GM19035 (cell line): ENCODE data around the gene ZBP1.

Experiments
- ATAC-seq: cut with Tn5 transposase; IDR thresholded peaks from one replicate; pipeline ENCODE4 v1.9.1; 2021; ENCODE audit not compliant: unreplicated experiment

The ZBP1 gene

GRCh38 chr20:57587989-57588377, 32.2 kb downstream of the ZBP1 start:
- no peak for ATAC-seq

- ATAC-seq: no peak
Observed at GRCh38 chr20:57587278-57587988, 32.8 kb downstream of the ZBP1 start.

DNA sequence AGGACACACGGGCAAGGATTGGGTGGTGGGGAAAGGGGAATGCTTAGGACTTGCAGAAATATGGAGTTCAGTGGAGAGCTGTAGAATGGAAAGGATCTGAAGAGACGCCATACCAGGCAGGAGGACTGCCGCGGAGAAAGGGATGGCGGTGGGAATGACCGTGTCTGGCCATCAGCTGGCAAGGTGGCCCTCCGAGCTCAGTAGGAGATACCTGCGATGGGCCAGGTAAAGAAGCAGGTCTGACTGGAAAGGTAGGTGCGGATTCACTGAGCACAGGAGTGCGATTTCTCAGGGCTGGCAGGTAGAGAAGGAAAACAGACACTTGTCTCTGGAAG, 33.3 kb downstream of the ZBP1 start:
- ATAC-seq: no peak

GRCh38 chr20:57586370-57586793, 33.8 kb downstream of the ZBP1 start:
- ATAC-seq: no peak

DNA sequence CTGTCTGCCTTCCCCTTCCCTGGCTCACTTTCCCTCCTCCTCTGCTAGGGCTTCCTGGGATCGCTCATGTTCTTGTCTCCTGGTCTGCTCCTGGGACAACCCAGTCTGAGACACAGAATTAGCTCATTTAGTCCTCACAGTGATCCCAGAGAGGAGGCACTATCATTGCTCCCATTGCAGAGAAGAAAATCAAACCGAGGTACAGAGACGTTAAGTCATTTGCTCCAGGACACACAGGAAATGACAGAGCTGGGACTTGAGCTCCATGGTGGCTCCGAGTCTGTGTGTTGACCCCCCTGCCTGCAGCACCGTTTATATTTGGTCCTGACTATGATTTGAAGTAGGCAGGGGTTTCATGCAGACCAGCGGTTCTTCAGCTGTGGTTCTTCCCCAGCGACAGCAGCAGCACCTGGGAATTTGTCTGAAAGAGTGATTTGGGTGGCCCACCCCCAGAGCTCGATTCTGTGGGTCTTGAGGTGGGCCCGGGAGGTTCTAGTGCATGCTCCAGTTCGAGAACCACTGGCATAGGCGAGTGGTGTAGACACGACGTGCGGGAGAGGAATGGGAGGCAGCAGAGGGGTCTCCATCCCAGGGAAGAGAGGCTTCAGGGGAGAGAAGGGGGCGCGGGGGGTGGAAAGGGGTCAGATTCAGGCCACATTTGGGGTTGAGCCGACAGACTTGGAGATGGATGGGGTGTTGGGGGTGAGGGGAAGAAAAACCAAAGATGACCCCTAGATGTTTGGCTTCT, 34.6 kb downstream of the ZBP1 start:
- ATAC-seq: no peak

GRCh38 chr20:57584768-57585461, 35.3 kb downstream of the ZBP1 start:
- no peak for ATAC-seq

DNA sequence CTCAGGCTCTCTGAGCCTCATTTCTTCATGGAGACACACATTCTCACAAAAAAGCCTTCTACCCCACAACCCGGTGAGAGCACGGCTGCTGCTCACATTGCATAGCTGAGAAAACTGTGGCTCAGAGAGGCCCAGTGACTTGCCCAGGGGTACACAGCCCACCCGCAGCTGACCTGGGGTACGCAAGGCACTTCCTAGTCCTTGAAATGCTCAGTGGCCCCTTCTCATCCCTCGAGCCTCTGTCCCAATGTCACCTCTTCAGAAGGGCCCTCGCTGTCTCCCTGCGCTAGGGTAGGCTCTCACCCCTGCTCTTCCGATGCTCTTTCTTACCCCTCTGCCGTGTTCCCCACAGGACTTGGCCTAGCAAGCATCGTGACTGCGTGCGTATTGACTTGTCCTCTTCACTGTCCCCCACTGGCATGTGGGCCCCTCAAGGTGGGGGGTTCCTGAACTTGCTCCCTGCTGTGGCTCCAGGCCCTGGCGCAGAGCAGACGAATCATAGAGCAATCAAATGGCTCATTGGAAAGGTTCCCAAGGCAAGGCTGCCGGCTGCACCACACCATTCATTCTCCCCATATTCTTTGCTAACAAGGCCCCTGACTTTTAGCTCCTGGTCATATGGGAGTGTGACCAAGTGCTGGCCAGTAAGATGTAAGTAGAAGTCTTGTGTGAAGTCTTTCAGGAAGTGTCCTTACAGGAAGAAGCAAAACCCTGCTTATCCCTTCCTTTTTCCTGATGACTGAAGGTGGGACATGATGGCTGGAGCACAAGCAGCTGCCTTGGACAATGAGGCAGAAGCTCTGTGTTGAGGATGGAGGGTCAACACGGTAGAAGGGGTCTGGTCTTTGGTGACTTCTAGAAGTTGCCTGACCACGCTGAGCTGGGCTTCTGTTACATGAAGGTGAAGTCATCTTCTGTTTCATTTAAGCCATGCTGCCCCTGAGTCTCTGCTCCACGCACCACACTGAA, 36.7 kb downstream of the ZBP1 start:
- no peak for ATAC-seq

GRCh38 chr20:57582432-57583288, 37.6 kb downstream of the ZBP1 start:
- ATAC-seq: no peak

- no peak for ATAC-seq
Observed at GRCh38 chr20:57582029-57582378, 38.2 kb downstream of the ZBP1 start.

DNA sequence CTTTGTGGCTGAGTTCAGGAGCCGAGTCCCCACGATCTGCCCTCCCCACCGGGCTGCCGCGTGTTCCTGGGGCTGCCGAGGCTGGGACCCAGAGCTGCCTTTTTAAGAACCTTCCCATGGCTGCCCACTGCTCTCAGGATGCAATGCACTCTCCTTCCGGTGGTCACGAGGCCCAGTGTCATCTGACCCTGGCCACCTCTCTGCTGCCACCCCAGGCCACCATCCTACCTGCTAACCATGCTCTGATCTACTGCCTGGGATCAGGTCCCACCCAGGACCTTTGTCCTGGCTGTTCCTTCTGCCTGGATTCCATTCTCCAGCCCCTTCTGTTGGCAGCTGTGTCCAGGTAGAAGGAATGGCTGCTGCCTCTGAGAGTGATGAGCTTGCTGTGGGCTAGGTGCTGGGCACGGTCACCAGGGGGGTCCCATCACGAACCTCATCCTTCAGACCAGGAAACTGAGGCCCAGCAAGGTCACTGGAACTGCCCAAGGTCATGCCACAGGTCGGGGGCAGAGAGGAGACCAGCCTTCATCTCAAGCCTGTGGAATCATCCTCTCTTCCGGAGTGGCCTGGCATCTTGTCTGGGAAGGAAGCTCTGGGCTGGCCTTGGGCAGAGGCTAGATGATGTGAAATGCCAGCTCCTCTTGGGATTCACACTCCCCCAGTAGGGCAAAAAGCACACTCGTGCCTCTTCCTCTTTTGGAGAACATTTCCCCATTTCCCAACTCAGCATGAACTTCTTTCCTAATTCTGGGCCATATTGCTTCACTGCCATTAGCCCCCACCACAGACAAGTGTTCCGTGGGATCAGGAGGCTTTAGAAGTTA, 38.8 kb downstream of the ZBP1 start:
- no peak for ATAC-seq

DNA sequence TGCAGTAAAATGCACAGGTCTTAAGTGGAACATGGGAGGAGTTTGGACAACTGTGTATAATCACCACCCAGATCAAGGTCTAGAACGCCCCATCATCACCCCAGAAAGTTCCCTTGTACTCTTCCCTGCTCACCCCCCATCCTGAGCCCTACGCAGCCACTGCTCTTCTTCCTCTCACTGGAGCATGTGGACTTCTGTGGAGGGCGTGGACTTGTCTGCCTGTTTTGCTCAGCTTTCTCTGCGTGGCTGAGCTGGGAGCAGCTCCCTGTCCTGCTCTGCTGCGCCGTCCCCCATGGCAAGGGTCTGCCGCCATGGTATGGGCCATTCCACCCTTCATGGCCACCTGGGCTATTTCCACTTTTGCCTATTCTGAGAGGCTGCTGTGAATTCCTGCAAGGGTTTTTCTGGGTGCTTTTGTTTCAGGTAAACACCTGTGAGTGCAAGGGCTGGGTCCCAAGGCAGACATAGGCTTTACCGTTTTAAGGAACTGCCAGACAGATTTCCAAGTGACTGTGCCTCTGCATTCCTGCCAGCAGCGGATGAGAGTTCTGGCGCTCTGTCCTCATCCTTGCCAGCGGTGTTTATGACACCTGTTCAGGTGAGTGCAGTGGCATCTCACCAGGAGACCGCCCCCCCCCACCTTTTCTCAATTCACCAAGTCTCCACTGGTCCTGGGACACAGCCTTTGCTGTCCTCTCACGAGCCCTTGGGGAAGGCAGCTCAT, 39.6 kb downstream of the ZBP1 start:
- ATAC-seq: no peak

GRCh38 chr20:57579898-57580447, 40.3 kb downstream of the ZBP1 start:
- ATAC-seq: no peak

DNA sequence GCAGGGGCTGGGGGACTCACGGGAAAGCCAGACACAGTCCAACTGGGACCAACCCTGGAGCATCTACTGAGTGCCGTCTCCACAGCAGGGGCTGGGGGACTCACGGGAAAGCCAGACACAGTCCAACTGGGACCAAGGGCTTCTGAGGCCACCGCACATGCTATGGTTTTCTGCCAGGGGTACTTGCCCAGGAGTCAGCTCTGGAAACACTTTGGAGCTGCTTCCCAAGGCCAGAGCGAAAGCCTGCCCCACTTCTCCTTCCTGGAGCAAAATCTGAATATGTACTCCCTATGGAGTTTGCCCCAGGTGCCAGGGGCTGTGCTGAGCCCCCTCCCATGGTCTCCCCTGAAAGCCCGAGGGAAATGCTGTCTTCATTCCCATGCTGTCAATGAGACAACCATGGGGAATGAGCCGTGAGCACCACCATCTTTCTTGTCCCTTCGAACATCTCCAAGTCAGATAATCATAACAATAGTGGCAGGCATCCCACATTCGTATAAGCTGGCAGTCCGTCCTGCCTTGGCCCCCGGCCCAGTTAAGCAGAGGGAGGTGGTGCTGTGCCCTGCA, 40.8 kb downstream of the ZBP1 start:
- ATAC-seq: no peak

- no peak for ATAC-seq
Observed at GRCh38 chr20:57578476-57579165, 41.6 kb downstream of the ZBP1 start.

- ATAC-seq: no peak
Observed at GRCh38 chr20:57577679-57578475, 42.3 kb downstream of the ZBP1 start.
